ENCODE results near the gene ARID3A.
A peak's percentile ranks its signal among the peaks of the same experiment; 100 is the strongest.

The ARID3A gene

GRCh38 chr19:931860-932647 lies 6.2 kb downstream of the ARID3A start:
- DNase-seq = no peak

- DNase-seq = peak; percentile 33
Measured at GRCh38 chr19:932648-933552, 7.1 kb downstream of the ARID3A start.

- no peak for DNase-seq
Measured at GRCh38 chr19:933553-933882, 7.7 kb downstream of the ARID3A start.

GRCh38 chr19:934197-934840 lies 8.5 kb downstream of the ARID3A start:
- no peak for DNase-seq

- DNase-seq = peak; percentile 41
Measured at GRCh38 chr19:934865-935479, 9.1 kb downstream of the ARID3A start.

GRCh38 chr19:936175-936546 lies 10.3 kb downstream of the ARID3A start:
- no peak for DNase-seq

- peak; percentile 64 for DNase-seq
Measured at GRCh38 chr19:937259-937694, 11.4 kb downstream of the ARID3A start.

- no peak for DNase-seq
Measured at GRCh38 chr19:938233-938923, 12.5 kb downstream of the ARID3A start.

- no peak for DNase-seq
Measured at GRCh38 chr19:939439-939838, 13.6 kb downstream of the ARID3A start.

GRCh38 chr19:939922-940321 lies 14.1 kb downstream of the ARID3A start:
- no peak for DNase-seq

GRCh38 chr19:940591-941291 lies 14.9 kb downstream of the ARID3A start:
- peak; percentile 76 for DNase-seq

GRCh38 chr19:941292-942132 lies 15.7 kb downstream of the ARID3A start:
- DNase-seq = no peak

GRCh38 chr19:942133-942645 lies 16.4 kb downstream of the ARID3A start:
- DNase-seq = no peak

- DNase-seq = no peak
Measured at GRCh38 chr19:943551-944170, 17.8 kb downstream of the ARID3A start.

GRCh38 chr19:944171-944567 lies 18.3 kb downstream of the ARID3A start:
- DNase-seq = no peak

- DNase-seq = no peak
Measured at GRCh38 chr19:944663-945241, 18.9 kb downstream of the ARID3A start.

GRCh38 chr19:945401-946252 lies 19.8 kb downstream of the ARID3A start:
- no peak for DNase-seq

- DNase-seq = no peak
Measured at GRCh38 chr19:947090-947706, 21.4 kb downstream of the ARID3A start.

All from CD4-positive, alpha-beta T cell treated with Interferon gamma for 1 hour (primary cell).